HG03378 (cell line): ENCODE data around the gene FAM72A.
A peak's percentile ranks its signal among the peaks of the same experiment; 100 is the strongest.
"Not testable (repeated sequence)": the region's sequence is repeated elsewhere in the genome, so short reads cannot be mapped to it uniquely, and the experiment has no call there.

ENCODE experiments used
- ATAC-seq: cut with Tn5 transposase; IDR thresholded peaks from one replicate; pipeline ENCODE4 v1.9.1; 2021; ENCODE audit warnings: mild to moderate bottlenecking, moderate library complexity; ENCODE audit not compliant: unreplicated experiment

The FAM72A gene

DNA sequence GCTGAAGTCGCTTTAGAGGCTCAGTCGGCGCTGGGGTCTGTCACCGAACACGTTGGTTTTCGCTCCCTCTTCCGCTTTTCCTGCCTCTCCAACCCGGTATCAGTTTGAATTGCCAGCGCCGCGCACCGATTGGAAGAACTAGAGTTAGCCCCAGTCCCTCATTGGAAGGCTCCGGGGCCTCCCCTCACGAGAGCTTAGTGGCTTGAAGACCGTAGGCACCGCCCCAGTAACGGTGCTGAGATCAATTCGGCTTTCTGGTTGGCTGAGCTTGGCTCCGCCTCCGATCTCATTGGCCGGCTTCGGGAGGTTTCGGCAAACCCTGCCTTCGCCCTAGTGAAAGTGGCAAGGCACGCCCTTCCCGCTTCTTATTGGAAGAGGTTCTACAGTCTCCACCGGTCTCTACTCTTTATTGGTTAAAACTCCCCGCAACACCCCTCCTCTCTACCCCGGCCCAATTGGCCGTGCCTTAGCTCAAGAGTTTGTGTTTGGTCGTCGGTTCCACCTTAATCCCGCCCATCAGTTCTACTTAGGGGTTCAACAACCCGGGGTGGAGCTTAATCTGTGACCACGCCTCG, at the start of gene FAM72A:
Gene FAM72A (minus strand): TSS at position 51 of the 575 bp plus-strand sequence. CDS start 814 bp downstream, outside the sequence.
- peak; percentile 95 for ATAC-seq

DNA sequence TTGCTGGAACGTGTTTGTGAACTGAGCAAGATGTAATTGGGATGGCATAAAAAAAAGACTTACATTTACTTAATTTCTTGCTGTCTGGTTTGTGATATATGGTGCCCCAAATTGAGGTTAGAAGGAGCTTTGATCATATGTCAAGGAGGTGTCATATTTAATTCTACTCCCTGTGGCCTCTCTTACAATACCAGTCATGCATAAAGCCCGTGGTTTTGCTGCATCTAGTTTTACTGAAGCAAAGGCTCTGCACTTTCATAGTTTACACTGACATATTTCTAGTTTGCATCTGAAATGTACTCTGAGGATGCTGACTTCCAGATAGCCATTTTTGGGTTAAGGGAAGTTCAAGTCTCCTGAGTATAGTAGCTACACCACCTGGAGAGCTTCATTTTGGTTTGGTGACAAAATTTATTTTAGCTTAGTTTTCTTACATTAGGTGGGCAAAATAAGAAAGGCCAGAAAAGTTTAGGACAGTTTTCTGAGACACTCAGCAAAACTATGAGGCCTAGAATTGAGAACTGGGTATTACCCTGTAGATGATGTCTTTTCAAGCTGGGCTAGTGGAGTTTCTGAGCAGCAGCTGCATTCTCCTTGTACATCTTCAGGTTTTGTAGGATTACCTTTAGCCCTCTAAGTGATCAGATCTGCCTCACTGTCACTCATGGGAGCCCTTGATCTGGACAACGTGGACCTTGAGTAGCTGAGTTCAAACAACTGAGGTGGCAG, 48.5 kb upstream of the FAM72A start:
- ATAC-seq = peak; percentile 56

DNA sequence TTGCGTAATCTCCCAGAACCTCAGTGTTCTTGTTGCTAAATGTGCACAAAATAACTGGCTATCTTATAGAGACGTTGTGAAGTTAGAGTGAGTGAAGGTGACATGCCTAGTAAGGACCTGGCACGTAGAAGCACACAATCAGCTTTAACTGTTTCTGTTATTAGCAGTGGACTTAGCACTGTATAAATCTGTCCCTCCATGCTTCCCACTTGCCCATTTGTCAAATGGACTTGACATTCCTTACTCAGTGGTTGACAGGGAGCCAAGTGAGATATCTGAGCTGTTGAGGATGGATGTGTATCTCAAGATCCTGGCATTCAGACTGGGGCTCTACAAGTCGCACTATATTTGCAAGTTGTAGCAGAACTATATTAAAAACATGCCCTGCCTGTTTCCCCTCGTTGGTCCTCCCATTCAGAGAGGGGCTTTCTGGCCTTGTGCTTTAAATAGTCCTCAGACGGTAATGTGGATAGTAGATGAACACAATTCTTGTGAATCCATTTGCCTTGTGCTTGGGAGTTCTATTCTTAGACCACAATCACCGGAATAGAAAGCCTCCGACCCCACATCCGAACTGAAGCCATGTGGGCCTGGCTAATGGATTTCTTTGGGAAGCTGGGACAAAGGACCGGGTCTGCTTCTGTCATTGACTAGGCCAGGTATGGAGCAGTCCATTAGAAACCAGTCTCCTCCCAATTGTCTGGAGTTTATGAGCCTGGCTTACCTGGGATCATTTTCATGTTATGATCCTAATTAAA, 43.7 kb upstream of the FAM72A start:
- ATAC-seq = not testable (repeated sequence)

DNA sequence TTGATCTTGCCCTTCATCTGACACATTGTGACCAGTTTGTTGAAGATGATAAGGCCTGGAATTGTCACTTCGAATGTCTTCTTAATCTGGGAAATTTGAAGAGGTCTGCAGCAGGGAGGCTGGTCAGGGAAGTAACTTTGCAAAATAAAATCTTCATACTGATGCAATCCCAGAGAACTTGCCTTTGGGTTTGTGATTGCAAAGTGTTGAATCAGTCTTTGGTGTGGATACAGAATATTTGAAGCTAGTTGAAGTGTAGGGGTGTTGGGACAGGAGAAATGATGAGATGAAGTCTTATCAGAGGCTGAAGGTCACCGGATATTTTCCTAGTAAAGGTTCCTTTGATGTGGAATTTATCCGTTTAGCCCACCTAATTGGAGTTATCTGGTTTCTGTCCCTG, 42.8 kb upstream of the FAM72A start:
- ATAC-seq = not testable (repeated sequence)

DNA sequence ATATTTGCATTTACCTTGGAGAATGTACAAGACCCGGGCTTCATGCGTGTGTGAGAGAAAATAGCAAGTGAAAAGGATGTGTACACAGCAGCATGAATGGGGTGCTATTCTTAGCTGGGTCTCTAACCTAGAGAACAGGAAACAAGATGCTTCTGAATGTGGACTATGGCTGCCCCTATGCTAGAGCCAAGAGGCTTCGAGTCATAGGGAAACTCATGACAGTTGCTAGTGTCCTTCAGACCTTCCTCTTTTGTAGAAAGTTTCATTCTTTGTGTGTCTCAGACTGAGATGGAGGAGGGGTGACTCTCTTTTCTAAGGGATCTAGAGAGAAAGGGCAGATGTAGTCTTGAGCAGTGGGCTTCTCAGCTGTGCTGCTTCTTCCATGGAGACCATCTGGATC, 40.7 kb upstream of the FAM72A start:
- peak; percentile 97 for ATAC-seq

DNA sequence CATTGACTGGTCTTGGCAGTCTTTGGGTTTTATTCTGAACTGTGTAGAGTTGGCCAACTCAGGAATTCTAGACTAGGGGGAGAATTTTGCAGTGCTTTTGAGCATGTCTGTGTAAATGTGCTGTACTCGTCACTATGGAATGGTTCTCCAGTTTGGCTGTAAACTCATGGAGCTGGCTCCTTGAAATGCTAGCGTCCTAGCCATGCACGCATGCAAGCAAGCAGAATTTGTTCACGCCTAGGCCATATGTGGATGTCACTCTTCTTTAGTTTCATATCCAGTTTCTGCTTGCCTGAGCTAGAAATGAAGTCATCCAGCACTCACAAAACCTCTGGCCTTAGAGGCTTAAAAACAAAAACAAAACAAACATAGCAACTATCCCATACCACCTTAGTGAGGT, 37.6 kb upstream of the FAM72A start:
- not testable (repeated sequence) for ATAC-seq

DNA sequence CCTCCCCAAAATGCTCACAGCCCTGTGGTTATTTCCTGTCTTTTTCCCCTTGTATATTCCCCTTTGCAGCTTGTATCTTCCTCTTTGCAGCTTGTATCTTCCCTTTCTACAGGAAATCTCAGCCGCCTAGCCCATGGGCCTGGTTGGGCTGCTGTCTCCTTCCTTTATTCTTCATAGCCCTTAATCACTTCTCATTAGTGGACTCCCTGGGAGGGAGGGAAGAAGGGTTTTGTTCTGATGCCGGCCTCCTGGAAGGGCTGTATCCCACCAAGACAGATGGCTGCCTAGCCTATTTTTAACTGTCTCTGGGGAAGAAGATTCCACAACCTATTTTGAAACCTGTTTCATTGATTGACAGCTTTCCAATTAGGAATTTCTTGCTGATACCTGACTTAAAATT, 32.6 kb upstream of the FAM72A start:
- not testable (repeated sequence) for ATAC-seq

DNA sequence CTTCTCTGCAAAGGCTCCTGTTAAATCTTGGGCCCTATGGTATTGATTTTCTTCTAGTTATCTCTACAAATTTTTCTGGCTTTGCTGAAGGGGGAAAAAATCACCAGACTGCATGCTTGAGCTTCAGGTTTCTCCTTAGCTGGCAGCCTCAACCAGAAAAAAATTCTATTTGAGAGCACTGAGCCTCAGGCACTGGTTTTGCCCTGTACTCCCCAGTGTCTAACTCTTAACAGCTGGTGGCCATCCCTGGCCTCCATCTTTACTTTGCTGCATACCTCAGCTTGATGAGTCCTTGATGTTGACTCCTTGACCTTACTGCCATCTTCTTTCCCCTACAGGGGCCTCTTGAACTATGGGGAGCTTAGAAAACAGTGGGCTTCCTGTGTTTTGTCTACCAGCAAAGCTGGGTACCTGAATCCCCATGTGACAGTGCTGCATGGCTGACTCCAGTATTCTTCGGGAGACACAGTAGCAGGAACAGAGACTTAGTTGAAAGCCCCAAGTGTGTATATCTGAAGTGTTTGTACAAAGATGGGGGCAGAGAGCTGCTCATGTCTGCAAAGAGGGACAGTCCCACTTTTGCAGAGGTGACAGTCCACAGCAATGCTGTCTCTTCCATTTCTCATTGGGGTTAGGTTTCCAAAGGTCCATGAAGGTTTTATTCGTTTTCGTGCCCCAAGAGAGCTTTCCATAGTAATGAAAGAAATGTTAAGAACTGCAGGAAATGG, 31.7 kb upstream of the FAM72A start:
- ATAC-seq = not testable (repeated sequence)

DNA sequence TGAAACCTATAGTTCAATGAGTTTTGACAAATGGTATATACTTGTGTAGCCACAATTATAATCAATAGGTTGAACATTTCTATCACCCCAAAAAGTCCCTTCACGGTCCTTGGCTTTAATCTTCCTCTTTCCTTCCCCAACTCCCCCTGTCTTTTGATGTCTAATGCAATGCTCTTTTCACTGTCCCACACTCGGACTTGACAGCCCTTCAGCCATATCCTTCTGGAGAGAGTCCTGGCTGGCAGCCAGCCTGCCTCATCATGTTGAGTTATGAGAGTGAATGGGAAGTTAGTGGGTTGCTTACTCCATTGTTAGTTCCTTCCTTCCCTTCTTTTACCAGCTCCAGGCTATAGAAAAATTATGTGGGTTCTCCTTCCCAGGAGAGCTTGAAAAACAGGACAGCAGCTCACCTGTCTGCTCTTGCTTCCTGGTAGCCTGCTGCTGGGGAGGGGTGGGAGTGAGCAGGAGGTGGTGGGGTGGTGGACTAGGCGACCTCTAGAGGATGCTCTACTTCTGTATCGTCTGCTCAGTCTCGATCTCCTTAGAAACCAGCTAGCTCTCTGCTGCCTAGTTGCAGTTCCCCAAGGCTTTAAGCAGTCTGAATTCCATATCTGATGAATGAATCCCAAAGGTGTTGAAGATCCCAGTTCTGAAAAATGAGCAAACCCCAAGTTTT, 30.5 kb upstream of the FAM72A start:
- ATAC-seq = not testable (repeated sequence)

DNA sequence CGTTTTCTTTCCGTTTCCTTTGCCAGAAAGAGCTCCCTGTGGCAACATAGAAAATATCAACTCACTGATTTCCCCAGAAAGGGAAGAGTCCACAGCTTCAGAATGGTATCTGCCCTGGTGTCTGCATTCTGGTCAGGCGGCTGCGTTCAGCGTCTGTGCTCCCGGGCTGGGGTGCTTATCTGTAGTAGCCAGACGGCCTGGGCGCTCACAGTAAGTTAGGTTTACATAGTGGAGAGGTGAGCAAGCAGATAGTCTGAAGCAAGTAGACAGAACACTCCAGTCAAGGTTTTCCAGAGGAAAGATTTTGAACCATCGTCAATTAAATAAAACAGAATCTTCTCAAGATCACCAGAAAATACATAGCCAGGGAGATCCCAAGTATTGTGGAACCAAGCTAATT, 29.4 kb upstream of the FAM72A start:
- not testable (repeated sequence) for ATAC-seq

DNA sequence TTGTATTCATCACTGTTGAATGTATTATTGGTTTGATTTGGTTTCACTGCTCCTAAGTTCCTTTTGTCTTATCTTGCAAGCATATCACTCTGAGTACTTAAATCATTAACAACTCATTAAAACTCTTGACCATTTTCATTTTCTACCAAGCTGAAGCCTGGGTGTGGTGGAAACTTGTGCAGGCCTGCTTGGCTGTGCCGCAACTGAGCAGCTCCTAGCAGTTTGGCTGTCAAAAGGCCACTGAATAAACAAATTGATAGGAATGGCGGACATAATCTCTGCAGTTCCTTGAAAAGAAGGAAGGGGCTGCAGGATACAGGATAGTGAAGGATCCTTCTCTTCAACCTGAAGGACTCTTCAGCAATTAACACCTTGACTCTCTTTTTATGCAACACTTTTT, 26.6 kb upstream of the FAM72A start:
- not testable (repeated sequence) for ATAC-seq

DNA sequence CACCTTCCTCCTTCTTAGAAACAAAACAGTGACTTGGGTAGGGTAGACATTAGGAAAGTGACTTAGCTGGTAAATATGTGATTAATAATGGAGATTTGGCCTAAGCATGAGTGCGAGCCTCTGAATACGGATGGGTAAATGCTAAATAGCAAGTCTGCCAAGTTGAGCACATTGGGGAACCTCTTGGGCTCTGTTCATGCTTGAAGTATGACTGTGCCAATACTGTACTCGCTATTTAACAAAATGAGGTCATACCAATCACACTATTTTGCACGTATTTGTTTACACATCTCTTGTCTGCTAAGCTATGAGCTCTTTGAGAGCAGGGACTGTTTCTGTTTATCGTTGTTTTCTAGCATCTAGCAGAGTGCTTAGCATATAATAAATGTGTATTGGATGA, 24.2 kb upstream of the FAM72A start:
- ATAC-seq = not testable (repeated sequence)

DNA sequence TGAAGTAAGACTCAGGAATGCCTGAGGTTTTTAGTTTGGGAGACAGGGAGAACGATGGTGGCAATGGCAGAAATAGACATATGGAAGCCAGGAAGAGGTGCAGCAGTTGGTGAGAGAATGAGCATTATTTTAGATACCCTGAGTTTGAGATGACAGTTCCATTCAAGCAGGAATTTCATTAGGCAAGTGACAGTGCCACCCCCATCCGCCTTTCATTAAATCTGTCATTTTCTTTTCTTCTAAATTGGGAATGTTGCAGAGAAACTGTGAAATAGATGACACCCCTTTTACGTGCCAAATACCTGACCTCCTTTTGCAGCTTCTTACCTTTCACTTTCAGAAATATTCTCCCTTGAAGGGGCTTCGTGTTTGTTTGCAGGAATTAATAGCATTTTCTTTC, 22.7 kb upstream of the FAM72A start:
- ATAC-seq = not testable (repeated sequence)

DNA sequence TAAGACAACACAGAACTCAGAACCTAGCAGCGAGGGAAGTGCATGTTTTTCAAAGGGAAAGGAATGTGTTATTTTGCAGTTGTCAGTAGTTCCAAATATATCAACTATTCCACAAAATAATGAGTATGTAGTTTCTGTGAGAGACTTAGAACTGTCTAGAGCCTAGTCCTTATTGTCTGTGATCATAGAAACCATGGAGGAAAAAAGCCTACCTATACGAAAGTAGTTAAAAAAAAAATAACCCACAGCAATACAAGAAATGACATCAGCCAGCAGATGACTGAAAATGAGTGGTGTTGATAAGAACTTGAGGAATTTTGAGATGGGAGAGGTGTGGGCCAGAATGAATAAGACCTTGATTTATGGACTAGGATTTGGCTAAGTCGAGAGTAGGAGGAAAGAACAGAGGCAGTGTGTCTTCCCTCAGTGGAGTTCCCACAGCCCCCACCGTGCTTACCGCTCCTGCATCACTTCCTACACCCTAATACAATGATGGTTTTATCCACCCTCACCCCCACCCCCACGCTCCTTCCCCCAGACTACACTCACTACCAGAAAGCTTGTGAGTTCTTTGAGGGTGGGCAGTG, 21.6 kb upstream of the FAM72A start:
- ATAC-seq = not testable (repeated sequence)

DNA sequence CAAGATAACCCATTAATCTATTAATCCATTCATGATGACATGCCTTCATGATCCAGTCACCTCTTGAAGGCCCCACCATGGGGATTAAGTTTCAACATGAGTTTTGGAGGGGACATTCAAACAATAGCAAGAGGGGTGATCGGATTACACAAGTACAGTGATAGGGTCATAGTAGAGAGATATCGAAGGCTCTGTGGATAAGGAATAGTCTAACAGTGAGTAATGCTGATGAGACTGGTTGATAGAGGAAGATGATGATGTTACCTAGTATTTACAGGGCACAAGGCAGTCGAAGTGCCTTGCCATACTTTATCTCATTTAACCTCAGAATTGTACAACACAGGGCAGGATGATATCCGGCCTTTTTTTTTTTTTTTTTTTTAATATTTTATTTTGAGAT, 18.9 kb upstream of the FAM72A start:
- ATAC-seq = not testable (repeated sequence)

DNA sequence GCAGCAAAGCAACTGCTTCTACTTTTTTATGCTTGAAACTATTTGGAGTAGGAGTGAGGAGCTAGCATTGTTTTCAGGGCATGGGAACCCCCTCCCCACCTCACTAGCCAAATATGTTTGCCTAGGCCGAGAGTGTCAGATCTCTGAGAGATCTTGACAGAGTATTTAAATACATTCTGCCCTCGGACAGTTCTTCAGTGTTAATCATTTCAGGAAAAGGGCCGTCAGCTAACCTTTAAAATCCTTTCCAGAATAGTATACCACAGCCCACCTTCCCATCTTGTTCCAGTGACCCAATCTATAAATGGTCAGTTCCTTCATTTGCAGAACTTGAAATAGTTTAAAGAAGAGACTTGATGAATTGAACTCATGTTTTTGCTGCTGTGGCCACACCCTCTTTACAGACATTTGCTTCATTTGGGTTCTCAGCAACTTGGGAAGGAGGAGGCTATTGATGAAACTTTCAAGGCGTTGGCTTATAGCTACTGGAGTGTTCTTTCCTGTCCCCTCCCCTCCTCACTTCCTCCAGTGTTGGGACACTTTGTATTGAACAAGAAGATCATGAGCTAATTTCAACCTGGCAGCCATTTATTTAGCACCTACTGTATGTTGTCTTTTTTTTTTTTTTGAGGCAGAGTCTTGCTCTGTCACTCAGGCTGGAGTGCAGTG, 17.8 kb upstream of the FAM72A start:
- not testable (repeated sequence) for ATAC-seq

DNA sequence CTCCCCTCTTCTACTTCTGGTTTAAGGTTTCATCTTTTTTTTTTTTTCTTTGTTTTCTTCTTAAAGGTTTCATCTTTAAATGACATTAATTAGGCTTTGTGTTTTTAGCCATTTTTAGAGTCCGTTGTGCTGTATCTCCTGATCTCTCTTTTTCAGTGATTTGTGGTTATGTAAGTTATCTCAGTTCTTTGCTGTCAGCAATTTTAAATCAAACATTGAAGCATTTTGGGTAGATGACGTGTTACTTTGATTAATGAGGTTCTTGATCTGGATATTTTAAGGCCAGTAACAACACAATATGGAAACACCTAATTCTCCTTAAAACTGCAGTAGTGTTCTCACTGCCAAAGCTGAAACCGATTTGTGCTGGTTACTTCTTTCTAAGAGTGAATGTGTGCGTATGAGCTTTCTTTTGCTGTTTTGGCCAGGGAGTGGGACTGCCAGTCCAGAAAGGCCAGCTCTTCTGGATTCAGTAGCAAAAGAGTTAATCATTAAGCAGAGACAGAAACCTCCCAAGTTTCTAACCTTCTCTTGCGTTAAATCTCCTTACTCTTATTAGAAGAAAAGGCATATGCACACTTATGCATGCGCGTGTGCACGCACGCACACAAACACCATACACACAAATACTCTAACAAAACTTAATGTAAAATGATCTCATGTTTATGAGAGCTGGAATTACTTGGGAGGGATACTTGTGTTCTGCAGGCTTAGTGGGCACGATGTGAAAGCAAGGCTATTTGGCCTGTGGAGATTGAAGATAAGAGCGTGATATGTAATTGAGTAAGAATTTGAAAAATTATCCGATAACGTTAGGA, 17.1 kb upstream of the FAM72A start:
- ATAC-seq = not testable (repeated sequence)

DNA sequence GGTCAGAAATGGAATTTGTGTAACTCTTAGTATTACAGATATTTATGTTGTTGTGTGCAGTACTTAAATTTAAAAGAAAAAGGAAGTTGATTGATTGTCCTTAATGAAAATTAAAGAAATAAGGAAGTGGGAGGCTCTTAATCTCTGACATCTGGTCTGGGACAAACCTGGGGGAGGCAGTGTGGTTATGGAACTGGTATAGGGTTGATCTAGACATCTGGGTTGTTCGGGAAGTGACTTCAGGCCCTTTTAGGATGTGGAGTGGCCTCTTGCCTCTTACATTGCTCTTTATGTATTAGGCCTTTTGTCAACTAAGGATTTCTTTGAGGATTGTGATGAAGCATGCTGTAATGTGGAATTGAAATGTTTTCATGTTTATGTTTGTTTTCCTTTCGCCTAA, 16.1 kb upstream of the FAM72A start:
- not testable (repeated sequence) for ATAC-seq

DNA sequence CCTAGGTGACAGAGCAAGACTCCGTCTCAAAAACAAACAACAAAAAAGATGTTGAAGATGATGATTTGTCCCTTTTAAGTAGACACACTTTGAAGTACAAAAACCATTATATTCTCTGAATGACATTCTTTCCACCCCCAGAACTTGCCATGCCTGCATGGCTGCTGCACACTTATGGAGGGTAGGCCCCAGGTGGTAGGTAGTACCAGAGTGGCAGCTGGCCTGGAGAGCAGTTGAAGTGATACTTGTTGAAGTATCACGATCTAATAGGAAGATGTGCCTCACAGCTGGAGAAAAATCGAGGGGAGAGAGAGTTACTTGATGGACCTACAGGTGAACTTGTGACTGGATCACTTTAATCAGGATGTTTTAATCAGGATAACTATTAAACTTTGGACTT, 15.6 kb upstream of the FAM72A start:
- not testable (repeated sequence) for ATAC-seq
